OCI-LY1 (cell line): ENCODE results near the gene RBM10.

Experiments used
- H2AFZ ChIP-seq: fragments of 200-600 bp; sonication (generic), shearing (Covaris generic); 2 replicates; pipeline ENCODE4 v1.6.0; 2014; ENCODE audit warnings: antibody characterized with exemption, mild to moderate bottlenecking, low read length
- H3F3A ChIP-seq: fragments of 200-600 bp; sonication (generic), shearing (Covaris generic); 2 replicates; pipeline ENCODE4 v1.6.0; 2014; ENCODE audit warnings: mild to moderate bottlenecking, antibody characterized with exemption, low read length, moderate library complexity; ENCODE audit not compliant: insufficient read depth
- H3K27ac ChIP-seq: fragments of 200-600 bp; sonication (generic); 2 replicates; pipeline ENCODE4 v1.5.1; 2014; ENCODE audit warnings: low read length, mixed run types, mild to moderate bottlenecking, low read depth; ENCODE audit not compliant: poor library complexity, severe bottlenecking
- H3K27me3 ChIP-seq: fragments of 200-600 bp; sonication (generic); 2 replicates; pipeline ENCODE4 v1.6.0; 2014; ENCODE audit warnings: antibody characterized with exemption, mild to moderate bottlenecking, low read length, moderate library complexity; ENCODE audit not compliant: insufficient read depth
- H3K36me3 ChIP-seq: fragments of 200-600 bp; sonication (generic); 2 replicates; pipeline ENCODE4 v1.6.1; 2014; ENCODE audit warnings: mild to moderate bottlenecking, antibody characterized with exemption, low read length, moderate library complexity, mixed read lengths; ENCODE audit not compliant: insufficient read depth
- H3K4me1 ChIP-seq: fragments of 200-600 bp; sonication (generic); 2 replicates; pipeline ENCODE4 v1.5.1; 2014; ENCODE audit warnings: mild to moderate bottlenecking, low read length, moderate library complexity; ENCODE audit not compliant: insufficient read depth, severe bottlenecking
- H3K4me2 ChIP-seq: fragments of 200-600 bp; sonication (generic), shearing (Covaris generic); 2 replicates; pipeline ENCODE4 v1.6.1; 2014; ENCODE audit warnings: low read length
- H3K4me3 ChIP-seq: fragments of 200-600 bp; sonication (generic); 2 replicates; pipeline ENCODE4 v1.5.1; 2014; ENCODE audit warnings: low read length, low read depth, mild to moderate bottlenecking, mixed read lengths; ENCODE audit not compliant: poor library complexity, severe bottlenecking
- H3K79me2 ChIP-seq: fragments of 200-600 bp; shearing (Covaris generic); 2 replicates; pipeline ENCODE4 v1.6.1; 2016; ENCODE audit warnings: mixed run types, low read length, mixed read lengths; ENCODE audit not compliant: insufficient read depth
- H3K9ac ChIP-seq: fragments of 200-600 bp; sonication (generic), shearing (Covaris generic); 2 replicates; pipeline ENCODE4 v1.6.1; 2014; ENCODE audit warnings: mild to moderate bottlenecking, low read length, mixed read lengths
- H3K9me2 ChIP-seq: fragments of 200-600 bp; sonication (generic), shearing (Covaris generic); 2 replicates; pipeline ENCODE4 v1.6.1; 2014; ENCODE audit warnings: low read depth, mild to moderate bottlenecking, low read length, mixed read lengths
- H3K9me3 ChIP-seq: fragments of 200-600 bp; shearing (Covaris generic); 2 replicates; pipeline ENCODE4 v1.6.1; 2014; ENCODE audit warnings: low read length, mixed read lengths
- H4K20me1 ChIP-seq: fragments of 200-600 bp; sonication (generic), shearing (Covaris generic); 2 replicates; pipeline ENCODE4 v1.6.0; 2016; ENCODE audit warnings: mild to moderate bottlenecking, low read length; ENCODE audit not compliant: insufficient read depth
- CTCF ChIP-seq: fragments of 200-600 bp; sonication (generic), shearing (Covaris generic); IDR thresholded peaks from 2 replicates; pipeline ENCODE4 v1.5.1; 2017; ENCODE audit warnings: mild to moderate bottlenecking, antibody characterized with exemption, low read length, moderate library complexity, mixed read lengths
- EZH2 ChIP-seq: fragments of 200-600 bp; sonication (generic), shearing (Covaris generic); IDR thresholded peaks from 2 replicates; pipeline ENCODE4 v1.8.0; 2017; ENCODE audit warnings: borderline replicate concordance, mixed run types, mild to moderate bottlenecking, antibody characterized with exemption, low read length, moderate library complexity, mixed read lengths

Gene RBM10

GRCh38 chrX:47193475-47194193 lies 48.6 kb downstream of the RBM10 start, which contains the start of gene UBA1:
TSS of gene UBA1 (plus strand) at chrX:47193829. CDS start at chrX:47198803, 4,974 bp downstream.
- Histone ChIP-seq H3K9ac (peak within 1 kb of the TSS; percentile 100), H2AFZ (no peak within 1 kb of the TSS), H3K9me3 (no peaks in the 10 kb centered on the region), H3K4me2 (peak within 1 kb of the TSS; percentile 99), H3K9me2 (no peaks in the 10 kb centered on the region), H3K79me2 (peaks cover 38% of the 10 kb centered on the region), H3K27ac (peak within 1 kb of the TSS; percentile 98), H4K20me1 (no peaks in the 10 kb centered on the region), H3K36me3 (peaks cover 33% of the 10 kb centered on the region), H3K27me3 (no peaks in the 10 kb centered on the region), H3K4me1 (peaks cover 38% of the 10 kb centered on the region), H3K4me3 (peak within 1 kb of the TSS; percentile 91), H3F3A (no peaks in the 10 kb centered on the region)
- TF ChIP-seq CTCF (peak; percentile 64), EZH2 (no peak)

- Histone ChIP-seq H3K27me3 (no peaks in the 10 kb centered on the region), H3F3A (no peaks in the 10 kb centered on the region), H3K4me1 (peaks cover 38% of the 10 kb centered on the region), H2AFZ (no peak overlapping the region), H3K4me3 (peak overlapping the region; percentile 91), H4K20me1 (no peaks in the 10 kb centered on the region), H3K27ac (peak overlapping the region; percentile 98), H3K9me2 (no peaks in the 10 kb centered on the region), H3K9ac (peak overlapping the region; percentile 97), H3K4me2 (peak overlapping the region; percentile 99), H3K9me3 (no peaks in the 10 kb centered on the region), H3K36me3 (peaks cover 39% of the 10 kb centered on the region), H3K79me2 (peaks cover 38% of the 10 kb centered on the region)
- TF ChIP-seq CTCF (no peak), EZH2 (no peak)
These were observed 49.3 kb downstream of the RBM10 start for GRCh38 chrX:47194194-47194787.

GRCh38 chrX:47196098-47196497 lies 51.1 kb downstream of the RBM10 start:
- Histone ChIP-seq H3K27me3 (no peaks in the 10 kb centered on the region), H3F3A (no peaks in the 10 kb centered on the region), H2AFZ (no peak overlapping the region), H3K9me2 (no peaks in the 10 kb centered on the region), H3K79me2 (peaks cover 38% of the 10 kb centered on the region), H3K9me3 (no peaks in the 10 kb centered on the region), H3K9ac (no peak overlapping the region; the same call in 1 of the 2 replicates), H3K4me3 (no peak overlapping the region), H3K36me3 (peaks cover 55% of the 10 kb centered on the region), H3K4me1 (peaks cover 34% of the 10 kb centered on the region), H3K27ac (no peak overlapping the region), H4K20me1 (no peaks in the 10 kb centered on the region), H3K4me2 (peak overlapping the region; percentile 11; the same call in 1 of the 2 replicates)
- TF ChIP-seq CTCF (no peak), EZH2 (no peak)
